H1 (cell line): ENCODE measurements around the gene NCOA1. TPM values are rescaled to one million over a fixed set of nuclear protein-coding genes. Genes with fewer than 3 reads are reported as not detected.

Experiments used
- CTCF ChIA-PET: fragments of 300-600 bp; sonication (Branson Sonifier 250); formaldehyde crosslinking; loops from one replicate; lab custom pipeline; 2021; ENCODE audit not compliant: partially characterized antibody; lab: Charles Lee
- POLR2A ChIA-PET: fragments of 300-600 bp; sonication (Branson Sonifier 250); formaldehyde crosslinking; loops from one replicate; lab custom pipeline; 2021; ENCODE audit warnings: inconsistent platforms; ENCODE audit not compliant: partially characterized antibody; lab: Charles Lee
- DNase-seq, 2 experiments: peaks; one replicate each; pipeline versions ENCODE4 v3.0.0 to v3.0.0-alpha.2; 2010 to 2022; ENCODE audit warnings: low spot score in 2 of 2, low read depth in 1 of 2, mixed read lengths in 1 of 2
- FAIRE-seq: peaks from 2 replicates; lab custom pipeline; 2011; peaks lifted over from hg19 to GRCh38; lab: Jason Lieb, UNC
- H2AFZ ChIP-seq: 2 replicates; pipeline ENCODE4 v1.8.1; 2012; ENCODE audit warnings: low read length, inconsistent platforms
- H2AK5ac ChIP-seq: 2 replicates; pipeline ENCODE4 v1.6.1; 2013; ENCODE audit warnings: low read depth, low read length
- H2BK120ac ChIP-seq: replicated peaks from 2 replicates; pipeline ENCODE3; 2013; ENCODE audit warnings: low read depth, low read length, inconsistent platforms
- H2BK12ac ChIP-seq: 2 replicates; pipeline ENCODE4 v1.6.1; 2013; ENCODE audit warnings: low read depth, low read length
- H2BK15ac ChIP-seq: 2 replicates; pipeline ENCODE4 v1.6.1; 2013; ENCODE audit warnings: low read length
- H2BK20ac ChIP-seq: 2 replicates; pipeline ENCODE4 v1.6.1; 2013; ENCODE audit warnings: low read length
- H2BK5ac ChIP-seq: 2 replicates; pipeline ENCODE4 v1.6.1; 2013; ENCODE audit warnings: low read depth, low read length
- H3K14ac ChIP-seq: 2 replicates; pipeline ENCODE4 v1.6.1; 2013; ENCODE audit warnings: inconsistent platforms; ENCODE audit not compliant: insufficient read length
- H3K18ac ChIP-seq: 2 replicates; pipeline ENCODE4 v1.6.1; 2013; ENCODE audit warnings: low read length; ENCODE audit errors: extremely low read depth
- H3K23ac ChIP-seq: 2 replicates; pipeline ENCODE4 v1.6.1; 2013; ENCODE audit warnings: inconsistent platforms; ENCODE audit not compliant: insufficient read length
- H3K23me2 ChIP-seq: 2 replicates; pipeline ENCODE4 v1.6.1; 2013; ENCODE audit warnings: low read depth, low read length
- H3K27ac ChIP-seq: 2 replicates; pipeline ENCODE4 v1.6.1; 2011; ENCODE audit warnings: low read depth, low read length, inconsistent platforms
- H3K27me3 ChIP-seq, 4 experiments: replicated peaks in 1 of 4; 1 replicate in 1 of 4; 2 replicates in 3 of 4; pipeline versions ENCODE4 v1.6.1 to v1.8.1; 2011 to 2013; ENCODE audit warnings: low read length in 3 of 4, mild to moderate bottlenecking in 3 of 4, inconsistent platforms in 2 of 4, mixed read lengths in 2 of 4, moderate library complexity in 1 of 4; ENCODE audit not compliant: control insufficient read depth in 3 of 4, insufficient read depth in 3 of 4; ENCODE audit errors: extremely low read depth in 1 of 4
- H3K36me3 ChIP-seq, 4 experiments: 2 replicates each; pipeline versions ENCODE4 v1.6.1 to v1.8.1; 2011 to 2013; ENCODE audit warnings: mild to moderate bottlenecking in 4 of 4, low read length in 3 of 4, moderate library complexity in 2 of 4, control low read depth in 1 of 4, inconsistent platforms in 1 of 4; ENCODE audit not compliant: insufficient read depth in 4 of 4, control insufficient read depth in 2 of 4
- H3K4ac ChIP-seq: replicated peaks from 2 replicates; pipeline ENCODE3; 2013; ENCODE audit warnings: low read length, low read depth, mixed read lengths, inconsistent platforms; ENCODE audit not compliant: insufficient read length
- H3K4me1 ChIP-seq, 4 experiments: replicated peaks in 1 of 4; 1 replicate in 1 of 4; 2 replicates in 3 of 4; pipeline versions ENCODE4 v1.6.1 to v1.8.1; 2011 to 2013; ENCODE audit warnings: low read length in 3 of 4, inconsistent platforms in 2 of 4, mixed read lengths in 1 of 4; ENCODE audit not compliant: insufficient read depth in 4 of 4, control insufficient read depth in 3 of 4
- H3K4me2 ChIP-seq, 2 experiments: 2 replicates each; pipeline versions ENCODE4 v1.6.1 to v1.8.1; 2011 to 2013; ENCODE audit warnings: low read depth in 2 of 2, low read length in 2 of 2, control low read depth in 1 of 2, inconsistent platforms in 1 of 2, mild to moderate bottlenecking in 1 of 2; ENCODE audit not compliant: insufficient read depth in 1 of 2
- H3K4me3 ChIP-seq, 4 experiments: fragments of 200-600, 300-600 bp in 1 of 4; sonication (generic), shearing (Covaris generic), sonication (Bioruptor Twin) in 1 of 4; 2 replicates each; pipeline versions ENCODE4 v1.5.1 to v1.8.1; 2011 to 2016; ENCODE audit warnings: low read length in 4 of 4, low read depth in 3 of 4, control low read depth in 2 of 4, inconsistent platforms in 2 of 4, mild to moderate bottlenecking in 2 of 4, mixed read lengths in 1 of 4, moderate library complexity in 1 of 4; ENCODE audit not compliant: insufficient read depth in 2 of 4; ENCODE audit errors: extremely low read depth in 1 of 4
- H3K56ac ChIP-seq: replicated peaks from 2 replicates; pipeline ENCODE3; 2013; ENCODE audit warnings: low read depth, mild to moderate bottlenecking, mixed read lengths, low read length, inconsistent platforms; ENCODE audit not compliant: insufficient read length
- H3K79me1 ChIP-seq: 2 replicates; pipeline ENCODE4 v1.6.1; 2013; ENCODE audit warnings: low read depth, low read length, control low read depth
- H3K79me2 ChIP-seq, 2 experiments: 2 replicates each; pipeline versions ENCODE4 v1.6.1 to v1.8.1; 2012 to 2013; ENCODE audit warnings: low read length in 2 of 2, mild to moderate bottlenecking in 2 of 2, inconsistent platforms in 1 of 2; ENCODE audit not compliant: insufficient read depth in 2 of 2, control insufficient read depth in 1 of 2
- H3K9ac ChIP-seq, 4 experiments: replicated peaks in 1 of 4; 1 replicate in 1 of 4; 2 replicates in 3 of 4; pipeline versions ENCODE4 v1.6.1 to v1.8.1; 2011 to 2013; ENCODE audit warnings: low read depth in 3 of 4, low read length in 3 of 4, control low read depth in 2 of 4, mild to moderate bottlenecking in 2 of 4, moderate library complexity in 2 of 4, inconsistent platforms in 1 of 4; ENCODE audit errors: extremely low read depth in 1 of 4
- H3K9me3 ChIP-seq, 2 experiments: 2 replicates each; pipeline versions ENCODE4 v1.6.1 to v1.8.1; 2012 to 2013; ENCODE audit warnings: mild to moderate bottlenecking in 2 of 2, moderate library complexity in 2 of 2, control low read depth in 1 of 2, inconsistent platforms in 1 of 2, low read depth in 1 of 2, low read length in 1 of 2, mixed read lengths in 1 of 2; ENCODE audit not compliant: insufficient read depth in 2 of 2
- H4K20me1 ChIP-seq, 2 experiments: replicated peaks in 1 of 2; 2 replicates each; pipeline versions ENCODE3 to v1.8.1; 2011 to 2013; ENCODE audit warnings: inconsistent platforms in 2 of 2, low read length in 2 of 2, mild to moderate bottlenecking in 1 of 2; ENCODE audit not compliant: insufficient read depth in 2 of 2, control insufficient read depth in 1 of 2
- H4K5ac ChIP-seq: 2 replicates; pipeline ENCODE4 v1.6.1; 2013; ENCODE audit warnings: low read length, low read depth, mixed read lengths, inconsistent platforms; ENCODE audit not compliant: insufficient read length
- H4K8ac ChIP-seq: 2 replicates; pipeline ENCODE4 v1.8.0; 2013; ENCODE audit warnings: mild to moderate bottlenecking, moderate library complexity, low read length, inconsistent platforms; ENCODE audit not compliant: insufficient read depth; ENCODE audit errors: extremely low read depth
- H4K91ac ChIP-seq: replicated peaks from 2 replicates; pipeline ENCODE3; 2013; ENCODE audit warnings: low read length, mixed read lengths, inconsistent platforms; ENCODE audit not compliant: insufficient read length
- SRF ChIP-seq: IDR thresholded peaks from 2 replicates; pipeline ENCODE4 v1.6.1; 2011; ENCODE audit warnings: mild to moderate bottlenecking, low read depth, low read length, moderate library complexity
- WGBS, 2 experiments: shearing (Covaris generic) in 1 of 2; methylation state at CpG; one replicate each; pipeline versions ENCODE4 v1.1.6 to v1.1.7; 2013 to 2015; ENCODE audit warnings: low lambda C conversion rate in 2 of 2, mixed read lengths in 2 of 2, inconsistent platforms in 1 of 2, low coverage in 1 of 2, missing lambda C conversion rate in 1 of 2; ENCODE audit not compliant: insufficient replicate concordance in 2 of 2, insufficient coverage in 1 of 2, insufficient read length in 1 of 2; ENCODE audit errors: extremely low coverage in 1 of 2, missing lambda C conversion rate in 1 of 2; 5-methylcytosine and 5-hydroxymethylcytosine counted together
- polyA plus RNA-seq, 7 experiments: library from polyadenylated mRNA; depleted of rRNA in 3 of 7; stranded (reverse) in 5 of 7; unstranded in 2 of 7; fragments of >200 nt in 5 of 7; fragments of 200-250 nt in 2 of 7; gene quantifications; 1 replicate in 5 of 7; 2 replicates in 1 of 7; 4 replicates in 1 of 7; pipeline versions ENCODE4 v1.2.1 to v1.2.3, GENCODE V29; 2011 to 2013; ENCODE audit warnings: missing spikeins in 2 of 7, mixed read lengths in 2 of 7
- total RNA-seq: library from RNA; stranded (reverse); fragmentation: NEBNext Ultra II Directional; extraction: Animal tissue kit (Norgen Biotek cat#: 25700); gene quantifications from 2 replicates; pipeline ENCODE4 v1.2.1, GENCODE V29; 2021

Gene NCOA1
- total and polyA plus RNA-seq, 2 of the 8 experiments (the other 6 are each of a cell fraction or from before 2014, with no cell fraction given), result 12.8 to 17.9 TPM

DNA sequence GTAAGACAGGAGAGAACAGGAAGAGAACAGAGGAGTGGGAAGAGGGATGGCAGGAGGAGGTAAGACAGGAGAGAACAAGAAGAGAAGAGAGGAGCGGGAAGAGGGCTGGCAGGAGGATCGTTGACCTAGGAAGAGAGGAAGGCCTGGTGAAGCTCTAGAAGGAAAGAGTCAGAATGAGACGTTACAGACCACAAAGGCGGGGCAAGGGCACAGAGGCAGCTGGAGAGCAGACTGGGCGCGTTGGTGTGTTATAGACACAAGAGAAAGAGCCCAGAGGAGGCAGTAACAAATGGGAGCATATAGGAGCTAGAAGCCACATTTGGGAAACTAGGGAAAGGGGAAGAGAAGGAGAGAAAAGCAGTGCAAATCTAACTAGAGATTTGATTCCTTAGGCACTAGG, 275.6 kb downstream of the NCOA1 start:
- TF ChIP-seq SRF, result no peak
- Histone ChIP-seq H3K27ac (no peak overlapping the region), H2AK5ac (no peak overlapping the region), H3K36me3 (peaks cover 0 to 8% (median 0%) of the 10 kb centered on the region in 4 experiments; a peak in 3 of 8 replicates), H3K4ac (no peak overlapping the region), H4K91ac (no peak overlapping the region), H3K9me3 (no peaks in the 10 kb centered on the region), H3K23me2 (no peaks in the 10 kb centered on the region; the same call in 1 of the 2 replicates), H2BK12ac (0 out of 2 replicates have a peak overlapping the region, but pooled peaks have one; percentile 31), H3K9ac (no peak overlapping the region), H3K79me2 (no peaks in the 10 kb centered on the region), H3K4me3 (no peak overlapping the region), H3K4me2 (no peak overlapping the region), H4K5ac (no peak overlapping the region), H3K23ac (no peak overlapping the region), H4K8ac (no peak overlapping the region), H4K20me1 (no peaks in the 10 kb centered on the region), H2BK20ac (no peak overlapping the region), H3K14ac (no peak overlapping the region), H3K79me1 (no peaks in the 10 kb centered on the region), H2BK120ac (no peak overlapping the region), H2AFZ (no peak overlapping the region), H2BK15ac (no peak overlapping the region), H3K27me3 (no peaks in the 10 kb centered on the region), H3K18ac (no peak overlapping the region), H3K4me1 (no peaks in the 10 kb centered on the region; a peak in 2 of 7 replicates), H3K56ac (no peak overlapping the region), H2BK5ac (no peak overlapping the region)
- POLR2A ChIA-PET, result interaction anchor here (1.4 kb wide), 1 partner anchor 26 kb away, joined by 4 read pairs; the partner anchor contains the start of genes CENPO and PTRHD1
- no peak for DNase-seq
- no peak for FAIRE-seq
- CTCF ChIA-PET, result interaction anchor here (1.2 kb wide), 1 partner anchor 174 kb away, joined by 4 read pairs; no protein-coding TSS in a partner anchor
- 83% methylated on average over 6 of the region's 6 CpGs; no CpG with 5 or more reads in 1 of the 2 experiments for WGBS, 2 experiments
